ENCODE measurements around the gene CMIP. TPM values are rescaled to one million over a fixed set of nuclear protein-coding genes. Genes with fewer than 3 reads are reported as not detected.

Gene CMIP
- total RNA-seq, 1 donor from 2014 or later: 72.7 TPM

DNA sequence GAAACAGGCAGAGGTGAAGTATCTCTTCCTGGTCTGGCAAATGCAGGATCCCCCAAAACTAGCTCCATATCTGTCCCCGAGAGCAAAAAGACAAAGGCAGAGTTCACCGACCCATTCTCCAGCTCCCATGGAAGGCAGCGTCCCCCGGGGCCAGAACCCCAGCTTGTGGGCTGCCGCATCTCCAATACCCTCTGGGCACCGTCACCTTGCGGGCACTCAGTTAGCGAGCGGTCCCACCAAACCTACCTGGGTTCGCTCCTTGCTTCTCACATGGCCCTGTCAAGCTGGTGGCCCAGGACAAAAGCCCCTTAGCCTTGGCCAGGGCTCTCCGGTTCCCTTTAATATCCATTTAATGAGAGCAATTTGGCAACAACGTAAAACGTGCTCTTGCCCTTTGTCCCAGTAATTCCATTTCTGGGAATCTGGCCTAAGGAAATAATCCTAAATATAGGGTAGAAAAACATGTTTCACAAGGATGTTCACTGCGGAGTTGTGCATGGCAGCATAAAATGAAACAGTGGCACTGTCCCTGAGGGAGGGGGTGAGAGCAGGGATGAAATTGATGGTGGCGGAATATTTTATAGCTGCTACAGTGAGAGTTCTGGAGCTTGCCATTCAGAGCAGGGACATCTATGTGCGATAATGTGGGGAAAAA lies 157.1 kb downstream of the CMIP start:
- DNase-seq (ENCODE audit: low spot score) (no peak), ATAC-seq (peak; percentile 52)
- intact Hi-C loops (cut with DNase I): no loop called here

- intact Hi-C loops (cut with DNase I): no loop called here
- DNase-seq (ENCODE audit: low spot score) (no peak), ATAC-seq (no peak)
Observed at GRCh38 chr16:81602256-81602776, 157.7 kb downstream of the CMIP start.

DNA sequence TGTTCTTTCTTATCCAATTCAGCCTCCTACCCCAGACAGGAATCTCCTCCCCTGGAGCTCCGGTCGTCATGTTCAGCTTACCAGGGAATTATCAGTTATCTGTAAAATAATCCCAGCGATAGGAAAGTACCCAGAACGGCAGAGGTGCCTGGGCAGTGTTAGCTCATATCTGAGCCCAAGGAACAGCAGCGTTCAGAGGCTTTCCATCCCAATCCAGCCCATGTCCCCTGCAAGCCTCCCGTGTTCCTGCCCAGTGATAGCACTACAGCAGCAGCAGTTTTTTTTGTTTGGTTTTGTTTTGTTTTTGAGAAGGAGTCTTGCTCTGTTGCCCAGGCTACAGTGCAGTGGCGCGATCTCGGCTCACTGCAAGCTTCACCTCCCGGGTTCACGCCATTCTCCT lies 158.2 kb downstream of the CMIP start:
- ATAC-seq (no peak), DNase-seq (ENCODE audit: low spot score) (no peak)
- intact Hi-C loops (cut with DNase I): no loop called here

DNA sequence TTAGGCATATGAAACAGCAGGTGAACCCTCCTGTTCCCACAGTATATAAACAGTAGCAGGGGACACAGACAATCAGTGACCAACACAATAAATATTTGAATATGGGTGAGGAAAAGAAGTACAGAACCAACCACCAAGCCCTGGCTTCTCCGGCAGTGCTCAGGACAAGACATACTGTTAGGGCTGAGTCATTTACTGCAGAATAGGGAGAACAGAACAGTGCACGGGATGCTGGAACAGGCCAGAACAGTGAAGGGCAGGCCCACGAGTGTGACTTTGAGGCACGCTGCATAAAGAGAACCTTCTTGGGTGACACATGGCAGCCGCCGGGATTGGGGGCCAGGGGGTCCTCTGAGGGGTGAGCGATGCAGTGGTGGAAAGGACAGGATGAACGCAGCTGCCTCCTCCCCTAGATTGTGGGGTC lies 160.4 kb downstream of the CMIP start:
- ATAC-seq (no peak), DNase-seq (ENCODE audit: low spot score) (no peak)
- intact Hi-C loops (cut with DNase I): no loop called here

DNA sequence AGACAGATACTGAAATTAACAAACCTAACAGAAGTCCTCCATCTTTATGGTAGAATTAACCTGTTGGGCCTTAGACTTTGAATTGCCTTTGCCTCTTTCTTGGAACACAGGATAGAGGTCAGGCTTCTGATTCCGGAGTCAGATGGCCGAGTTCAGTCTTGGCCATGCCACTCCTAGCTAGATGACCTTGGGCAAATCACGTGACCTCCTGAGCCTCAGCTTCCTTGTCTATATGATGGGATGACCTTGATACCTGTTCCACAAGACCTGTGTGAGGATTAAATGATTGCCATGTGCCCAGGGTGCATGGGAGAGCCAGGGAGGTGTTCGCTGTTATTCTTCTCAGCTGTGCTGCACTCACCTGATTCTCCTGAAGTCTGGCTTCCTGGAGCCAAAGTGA lies 161.4 kb downstream of the CMIP start:
- DNase-seq (ENCODE audit: low spot score): no peak
- no peak for ATAC-seq

DNA sequence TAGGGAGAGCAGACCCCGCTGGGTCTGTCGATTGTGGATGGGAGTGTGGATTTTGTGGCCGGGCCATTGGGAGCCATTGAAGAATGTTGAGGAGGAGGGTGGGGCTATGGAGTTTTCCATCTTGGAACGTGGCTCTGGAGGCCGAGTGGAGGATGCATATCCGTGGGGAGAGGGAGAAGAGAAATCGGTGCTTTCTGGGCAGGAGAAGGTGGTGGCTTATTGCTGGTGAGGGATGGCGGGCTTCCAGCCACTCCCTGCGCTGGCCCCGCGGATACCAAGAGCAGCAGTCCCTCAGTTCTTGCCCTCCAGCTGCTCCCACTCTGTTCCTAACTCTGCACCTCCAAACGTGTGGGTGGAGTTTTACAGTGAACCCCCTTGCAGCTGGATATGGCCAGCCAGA lies 162.4 kb downstream of the CMIP start:
- ATAC-seq (no peak), DNase-seq (ENCODE audit: low spot score) (no peak)
- intact Hi-C loops (cut with DNase I): no loop called here

More for the DNA sequence above, 161.4 kb downstream of the CMIP start:
- intact Hi-C loops (cut with DNase I): loop anchor here (1.0 kb wide), 1 partner anchor 35 kb away; no protein-coding TSS in a partner anchor

- ATAC-seq (no peak), DNase-seq (ENCODE audit: low spot score) (no peak)
- intact Hi-C loops (cut with DNase I): no loop called here
Observed at GRCh38 chr16:81607805-81608522, 163.4 kb downstream of the CMIP start.

GRCh38 chr16:81608523-81609209 lies 164.1 kb downstream of the CMIP start:
- ATAC-seq (peak; percentile 92), DNase-seq (ENCODE audit: low spot score) (no peak)
- intact Hi-C loops (cut with DNase I): no loop called here

DNA sequence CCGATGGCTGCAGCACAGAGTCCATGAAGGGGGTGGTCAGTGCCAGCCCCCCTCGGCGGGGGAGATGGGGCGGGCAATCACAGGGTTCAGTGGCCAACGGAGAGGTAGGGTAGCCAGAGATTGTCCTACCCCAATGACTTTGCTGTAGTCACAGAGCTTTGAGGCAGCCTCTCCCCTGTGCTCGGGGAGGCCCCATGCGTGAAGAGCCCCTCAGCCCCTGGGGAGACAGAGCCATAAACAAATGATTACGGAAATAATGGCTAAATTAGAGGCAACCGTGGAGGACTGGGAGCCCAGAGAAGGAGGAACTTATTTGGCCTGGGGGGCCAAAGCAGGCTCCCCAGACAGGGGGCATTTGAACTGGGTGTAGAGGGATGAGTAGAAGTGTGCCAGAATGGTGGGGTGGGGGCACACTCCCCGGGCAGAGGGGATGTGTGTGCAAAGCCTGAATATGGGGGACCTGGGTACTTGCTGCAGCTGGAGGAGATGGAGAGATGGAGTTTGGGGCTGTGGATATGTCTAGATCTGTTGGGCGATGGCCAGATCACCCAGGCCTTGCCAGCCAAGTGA lies 164.8 kb downstream of the CMIP start:
- DNase-seq (ENCODE audit: low spot score) (no peak), ATAC-seq (no peak)
- intact Hi-C loops (cut with DNase I): no loop called here

DNA sequence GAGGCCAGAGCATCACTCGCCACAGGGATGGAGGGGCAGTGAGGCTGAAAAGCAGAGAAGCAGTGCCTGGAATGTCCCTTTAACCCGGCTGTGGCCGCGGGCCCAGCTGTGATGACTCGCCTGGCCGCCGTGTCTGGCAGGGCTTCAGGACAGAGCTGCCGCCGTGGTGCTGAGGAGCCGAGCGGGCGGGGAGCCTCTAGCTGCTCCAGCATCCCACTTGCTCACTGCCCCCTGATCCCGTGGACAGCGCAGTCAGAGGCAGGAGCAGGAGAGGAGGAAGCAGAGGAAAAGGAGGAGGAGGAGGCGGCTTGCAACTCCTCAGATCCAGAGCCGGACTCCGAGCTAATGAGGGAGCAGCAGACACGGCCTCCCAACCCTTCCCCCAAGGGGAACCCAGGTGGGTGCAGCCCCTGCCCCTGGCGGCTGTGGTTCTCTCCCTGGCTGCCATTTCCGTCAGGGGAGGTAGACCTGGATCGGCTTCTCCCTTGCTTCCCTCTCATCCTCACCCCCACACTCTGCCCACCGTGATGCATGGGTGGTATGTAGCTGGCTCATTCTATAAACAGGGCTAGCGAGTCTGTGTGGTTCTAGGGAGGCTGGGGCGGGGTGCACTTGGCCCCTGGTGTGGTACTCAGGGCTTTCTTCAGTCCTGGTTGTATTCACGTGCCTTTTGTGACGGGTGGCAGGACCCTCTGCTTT lies 165.7 kb downstream of the CMIP start:
- ATAC-seq (peak; percentile 90), DNase-seq (ENCODE audit: low spot score) (peak; percentile 84)
- intact Hi-C loops (cut with DNase I): no loop called here

GRCh38 chr16:81610936-81611335 lies 166.3 kb downstream of the CMIP start:
- ATAC-seq: no peak
- intact Hi-C loops (cut with DNase I): no loop called here
- DNase-seq (ENCODE audit: low spot score): no peak

DNA sequence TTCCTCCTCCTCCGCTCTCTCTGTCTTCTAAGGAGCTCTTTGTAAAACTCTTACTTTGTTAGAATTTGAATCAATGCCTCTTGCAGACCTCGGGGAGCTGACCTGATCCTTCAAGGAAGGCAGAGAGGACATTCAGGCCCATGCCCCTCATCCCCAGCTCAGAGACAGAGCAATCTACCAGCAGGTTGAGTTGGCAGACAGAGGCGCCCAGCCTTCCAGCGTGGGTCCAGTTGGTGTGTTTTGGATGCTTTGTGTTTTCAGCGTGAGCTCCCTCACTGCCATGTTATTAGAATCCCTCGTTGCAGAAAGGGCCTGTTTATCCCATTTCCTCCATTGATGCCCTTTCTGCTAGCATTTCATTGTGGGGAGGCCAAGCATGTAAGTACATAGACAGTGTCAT lies 167.1 kb downstream of the CMIP start:
- DNase-seq (ENCODE audit: low spot score) (no peak), ATAC-seq (no peak)
- intact Hi-C loops (cut with DNase I): no loop called here

DNA sequence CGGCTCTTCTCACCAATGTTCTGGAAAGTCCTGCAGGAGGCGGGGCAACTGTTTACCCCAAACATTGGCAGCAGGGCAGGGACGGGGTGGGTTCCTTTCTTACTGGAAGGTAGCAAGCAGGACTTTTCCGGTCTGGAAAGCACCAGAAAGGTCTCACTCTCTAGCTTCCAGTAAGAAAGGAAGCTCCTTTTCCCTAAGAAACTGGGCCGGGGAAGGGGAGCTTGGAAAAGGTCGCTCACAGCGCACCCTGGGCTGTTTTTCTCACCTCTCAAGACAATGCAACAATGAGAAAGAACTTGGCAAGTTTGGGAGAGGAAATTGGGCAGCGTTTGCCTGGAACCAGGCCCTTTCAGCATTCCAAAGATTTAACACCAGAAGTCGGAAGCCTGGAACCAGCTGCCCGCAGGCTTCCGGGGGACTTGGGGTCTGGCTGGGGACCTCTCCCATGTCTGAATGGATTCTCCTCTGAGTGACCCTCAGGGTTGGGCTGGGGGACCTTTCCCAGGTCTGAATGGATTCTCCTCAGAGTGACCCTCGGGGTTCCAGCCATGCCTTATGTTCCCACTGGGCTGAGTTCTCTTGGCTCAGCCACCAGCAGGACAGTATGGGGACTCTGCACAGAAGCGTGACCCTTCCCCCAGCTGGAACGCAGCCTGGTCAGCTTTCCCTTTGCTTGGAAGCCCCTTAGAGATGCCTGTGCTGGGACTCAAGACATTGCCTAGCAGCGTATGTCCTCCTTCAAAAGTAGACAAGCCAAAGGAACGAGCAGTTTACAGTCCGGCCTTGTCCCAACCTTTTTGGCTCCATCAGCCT lies 167.9 kb downstream of the CMIP start:
- ATAC-seq: no peak
- intact Hi-C loops (cut with DNase I): no loop called here
- no peak for DNase-seq (ENCODE audit: low spot score)

- intact Hi-C loops (cut with DNase I): no loop called here
- ATAC-seq: no peak
- DNase-seq (ENCODE audit: low spot score): no peak
Observed at GRCh38 chr16:81614171-81614570, 169.6 kb downstream of the CMIP start.

DNA sequence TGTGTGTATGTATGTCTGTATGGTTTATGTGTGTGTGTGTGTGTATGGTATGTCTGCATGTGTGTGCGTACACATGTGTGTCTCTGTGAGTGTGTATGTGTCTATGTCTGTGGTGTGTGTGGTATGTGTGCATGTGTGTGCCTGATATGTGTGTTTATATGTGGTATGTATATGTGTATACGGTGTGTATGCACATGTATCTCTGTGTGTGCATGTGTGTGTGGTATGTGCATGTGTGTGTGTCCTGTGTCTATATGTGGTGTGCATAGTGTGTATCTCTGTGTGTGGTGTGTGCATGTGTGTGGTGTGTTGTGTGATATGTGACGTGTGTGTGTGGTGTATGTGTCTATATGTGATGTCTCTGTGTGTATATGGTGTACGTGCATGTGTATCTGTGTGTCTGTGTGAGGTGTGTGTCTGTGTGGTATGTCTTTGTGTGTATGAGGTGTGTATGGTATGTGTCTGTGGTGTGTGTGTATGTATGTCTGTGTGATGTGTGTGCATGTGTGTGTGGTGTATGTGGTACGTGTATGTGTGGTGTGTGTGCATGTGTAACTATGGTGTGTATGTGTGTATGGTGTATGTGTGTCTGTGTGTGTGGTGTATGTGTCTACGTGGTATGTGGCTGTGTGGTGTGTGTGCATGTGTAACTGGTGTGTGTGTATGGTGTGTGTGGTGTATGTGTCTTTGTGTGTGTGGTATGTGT lies 170.2 kb downstream of the CMIP start:
- ATAC-seq: no peak
- intact Hi-C loops (cut with DNase I): no loop called here
- no peak for DNase-seq (ENCODE audit: low spot score)

DNA sequence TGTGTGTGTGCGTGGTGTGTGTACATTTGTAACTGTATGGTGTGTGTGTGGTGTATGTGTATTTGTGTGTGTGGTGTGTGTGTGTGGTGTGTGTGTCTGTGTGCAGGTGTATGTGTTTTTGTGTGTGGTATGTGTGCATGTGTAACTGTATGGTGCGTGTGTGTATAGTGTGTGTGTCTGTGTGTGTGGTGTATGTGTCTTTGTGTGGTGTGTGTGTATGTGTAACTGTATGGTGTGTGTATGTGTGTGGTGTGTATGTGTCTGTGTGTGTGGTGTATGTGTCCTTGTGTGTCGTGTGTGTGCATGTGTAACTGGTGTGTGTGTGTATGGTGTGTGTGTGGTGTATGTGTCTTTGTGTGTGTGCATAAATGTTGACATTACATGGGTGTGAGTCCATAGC lies 170.8 kb downstream of the CMIP start:
- intact Hi-C loops (cut with DNase I): no loop called here
- no peak for DNase-seq (ENCODE audit: low spot score)
- ATAC-seq: no peak

DNA sequence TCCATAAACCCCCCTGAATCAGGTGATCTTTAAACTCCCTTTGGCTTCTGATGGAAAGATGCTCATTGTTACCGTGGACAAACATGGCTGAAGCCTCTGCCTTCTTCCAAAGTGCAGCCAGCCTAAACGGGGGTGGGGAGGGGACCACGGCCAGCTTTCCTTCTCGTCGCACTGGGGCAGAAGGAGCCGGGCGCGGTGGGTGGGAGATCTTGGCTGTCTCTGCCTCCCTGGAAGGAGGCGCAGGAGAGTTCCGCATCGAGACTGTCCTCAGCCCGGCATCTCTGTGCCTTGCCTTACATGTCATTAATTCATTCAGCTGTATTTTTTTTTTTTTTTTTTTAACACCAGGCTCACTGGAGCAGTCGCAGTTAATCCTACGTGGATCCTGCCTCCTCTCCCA lies 171.2 kb downstream of the CMIP start:
- no peak for DNase-seq (ENCODE audit: low spot score)
- intact Hi-C loops (cut with DNase I): no loop called here
- no peak for ATAC-seq
